Endothelial cell of umbilical vein (primary cell): Measurements from ENCODE around the gene MIA3. TPM values are rescaled to one million over a fixed set of nuclear protein-coding genes. Genes with fewer than 3 reads are reported as not detected.

Source experiments
- BruUV-seq: library from RNA; stranded (reverse); fragments of 400-500 nt; replicated peaks from 2 replicates; lab custom pipeline; 2021; lab: Mats Ljungman, UMichigan
- CTCF ChIA-PET: fragments of 300-600, 350-600 bp; sonication (Branson Sonifier 250); formaldehyde crosslinking; loops from one replicate; lab custom pipeline; 2021; ENCODE audit warnings: antibody characterized with exemption, inconsistent platforms; lab: Charles Lee
- POLR2A ChIA-PET: fragments of 300-600, 350-600 bp; sonication (Branson Sonifier 250); formaldehyde crosslinking; loops from one replicate; lab custom pipeline; 2021; ENCODE audit warnings: antibody characterized with exemption, inconsistent platforms; lab: Charles Lee
- DNase-seq: peaks from one replicate; pipeline ENCODE4 v3.0.0-alpha.2; 2011; ENCODE audit warnings: low read depth, low spot score
- FAIRE-seq: peaks from 2 replicates; lab custom pipeline; 2011; peaks lifted over from hg19 to GRCh38; lab: Jason Lieb, UNC
- H2AFZ ChIP-seq: 2 replicates; pipeline ENCODE4 v1.6.0; 2012; ENCODE audit warnings: low read depth, low read length, control low read depth, inconsistent platforms
- H3K27ac ChIP-seq: 2 replicates; pipeline ENCODE4 v1.5.1; 2011; ENCODE audit warnings: low read depth, mild to moderate bottlenecking, control low read depth, low read length, moderate library complexity; ENCODE audit not compliant: insufficient read depth
- H3K27me3 ChIP-seq, 2 experiments: 2 replicates each; pipeline versions ENCODE4 v1.6.0 to v1.6.1; 2011; ENCODE audit warnings: low read length in 2 of 2, mixed read lengths in 1 of 2; ENCODE audit not compliant: control insufficient read depth in 2 of 2, insufficient read depth in 2 of 2
- H3K36me3 ChIP-seq, 2 experiments: 2 replicates in 1 of 2; 3 replicates in 1 of 2; pipeline ENCODE4 v1.5.1; 2011; ENCODE audit warnings: low read length in 2 of 2, mild to moderate bottlenecking in 1 of 2, moderate library complexity in 1 of 2; ENCODE audit not compliant: control insufficient read depth in 2 of 2, insufficient read depth in 2 of 2; ENCODE audit errors: extremely low read depth in 1 of 2
- H3K4me1 ChIP-seq: 3 replicates; pipeline ENCODE4 v1.5.1; 2011; ENCODE audit warnings: mild to moderate bottlenecking, low read length; ENCODE audit not compliant: control insufficient read depth, insufficient read depth; ENCODE audit errors: extremely low read depth
- H3K4me2 ChIP-seq: 2 replicates; pipeline ENCODE4 v1.6.1; 2011; ENCODE audit warnings: low read length, control low read depth, mixed read lengths; ENCODE audit not compliant: insufficient read depth
- H3K4me3 ChIP-seq, 3 experiments: fragments of 200-600 bp in 1 of 3; sonication (generic), shearing (Covaris generic) in 1 of 3; replicated peaks in 1 of 3; 2 replicates each; pipeline ENCODE4 v1.5.1; 2011 to 2016; ENCODE audit warnings: control low read depth in 3 of 3, low read length in 3 of 3, mild to moderate bottlenecking in 2 of 3, inconsistent platforms in 1 of 3, low read depth in 1 of 3, moderate library complexity in 1 of 3; ENCODE audit not compliant: insufficient read depth in 1 of 3
- H3K79me2 ChIP-seq: 2 replicates; pipeline ENCODE4 v1.6.0; 2012; ENCODE audit warnings: low read length, inconsistent platforms; ENCODE audit not compliant: control insufficient read depth, insufficient read depth
- H3K9ac ChIP-seq: replicated peaks from 2 replicates; pipeline ENCODE3; 2011; ENCODE audit warnings: low read length, control low read depth; ENCODE audit not compliant: insufficient read depth; ENCODE audit errors: extremely low read depth
- H3K9me1 ChIP-seq: replicated peaks from 3 replicates; pipeline ENCODE4 v1.6.0; 2011; ENCODE audit warnings: mild to moderate bottlenecking, low read length; ENCODE audit not compliant: control insufficient read depth, insufficient read depth; ENCODE audit errors: extremely low read depth
- H3K9me3 ChIP-seq: replicated peaks from 2 replicates; pipeline ENCODE4 v1.5.1; 2012; ENCODE audit warnings: low read length, inconsistent platforms; ENCODE audit not compliant: control insufficient read depth, insufficient read depth
- H4K20me1 ChIP-seq: replicated peaks from 2 replicates; pipeline ENCODE3; 2011; ENCODE audit warnings: mild to moderate bottlenecking, low read length; ENCODE audit not compliant: control insufficient read depth, insufficient read depth; ENCODE audit errors: extremely low read depth
- CTCF ChIP-seq, 2 donors: IDR thresholded peaks; 1 replicate in 1 of 2; 2 replicates in 1 of 2; pipeline ENCODE4 v1.5.1; 2011; ENCODE audit warnings: low read length in 2 of 2, mild to moderate bottlenecking in 2 of 2, moderate library complexity in 2 of 2, control low read depth in 1 of 2, inconsistent platforms in 1 of 2, low read depth in 1 of 2; ENCODE audit not compliant: insufficient read depth in 1 of 2; ENCODE audit errors: extremely low read depth in 1 of 2
- EZH2 ChIP-seq: IDR thresholded peaks from 2 replicates; pipeline ENCODE4 v1.6.1; 2012; ENCODE audit warnings: borderline replicate concordance, low read depth, mild to moderate bottlenecking, moderate library complexity, low read length, inconsistent platforms; ENCODE audit not compliant: severe bottlenecking
- FOS ChIP-seq: IDR thresholded peaks from 2 replicates; pipeline ENCODE4 v1.6.1; 2011; ENCODE audit warnings: mild to moderate bottlenecking, low read length, moderate library complexity, borderline replicate concordance; ENCODE audit not compliant: insufficient read depth
- GATA2 ChIP-seq: IDR thresholded peaks from 2 replicates; pipeline ENCODE4 v1.7.0; 2011; ENCODE audit warnings: low read depth, mild to moderate bottlenecking, moderate library complexity, mixed read lengths, low read length; ENCODE audit not compliant: insufficient read length, insufficient read depth
- JUN ChIP-seq: IDR thresholded peaks from 2 replicates; pipeline ENCODE4 v1.6.1; 2011; ENCODE audit warnings: borderline replicate concordance, low read depth; ENCODE audit not compliant: insufficient read length, insufficient read depth
- MAX ChIP-seq: IDR thresholded peaks from 2 replicates; pipeline ENCODE4 v1.6.1; 2011; ENCODE audit not compliant: insufficient read depth, insufficient read length
- MYC ChIP-seq: IDR thresholded peaks from one replicate; pipeline ENCODE4 v1.6.1; 2011; ENCODE audit warnings: mild to moderate bottlenecking, low read depth, low read length
- POLR2A ChIP-seq: IDR thresholded peaks from 2 replicates; pipeline ENCODE4 v1.6.1; 2012; ENCODE audit warnings: low read depth, mild to moderate bottlenecking, control low read depth, low read length
- POLR2AphosphoS5 ChIP-seq: IDR thresholded peaks from 2 replicates; pipeline ENCODE4 v1.6.1; 2012; ENCODE audit warnings: low read depth, mild to moderate bottlenecking, control low read depth, low read length, moderate library complexity; ENCODE audit not compliant: insufficient read depth
- dilution Hi-C: fragments of 300-500 bp; cut with MboI; formaldehyde crosslinking; loops from one replicate; pipeline ENCODE4 v1.15.0; 2019; ENCODE audit warnings: low sequenced_read_pairs; ENCODE audit not compliant: extremely low pct_ligation_motif_present
- intact Hi-C: fragments of 100-400 bp; cut with micrococcal nuclease; formaldehyde crosslinking; loops from one replicate; pipeline ENCODE4 v1.10.0; 2022
- polyA plus RNA-seq, 4 experiments: library from polyadenylated mRNA; depleted of rRNA in 3 of 4; stranded (reverse) in 3 of 4; unstranded in 1 of 4; fragments of >200 nt; gene quantifications; 2 replicates each; pipeline versions ENCODE4 v1.2.1 to v1.2.3, GENCODE V29; 2011 to 2012; ENCODE audit warnings: missing spikeins in 1 of 4
- total RNA-seq: library from RNA; stranded (reverse); gene quantifications from 2 replicates; pipeline ENCODE4 v1.2.3, GENCODE V29; 2021

The MIA3 gene
- total and polyA plus RNA-seq, 2 donors (not counting 3 experiments of a cell fraction or from before 2014, with no cell fraction given): 63.7 to 108 TPM

DNA sequence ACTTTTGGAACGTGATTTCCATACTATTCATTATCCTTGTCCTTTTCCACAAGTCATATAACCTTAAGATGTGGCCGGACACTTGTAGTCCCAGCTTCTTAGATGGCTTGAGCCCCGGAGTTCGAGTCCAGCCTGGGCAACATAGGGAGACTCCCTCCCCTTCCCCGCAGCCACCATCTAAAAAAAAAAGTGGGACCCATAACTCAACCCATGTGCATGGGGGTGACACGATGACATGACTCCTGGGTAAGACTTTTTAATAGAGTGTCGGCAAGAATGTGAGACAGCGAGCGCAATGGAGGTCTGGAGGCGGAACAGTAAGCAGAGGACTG is 25.7 kb downstream of the MIA3 start:
- FAIRE-seq: peak; percentile 31
- Histone ChIP-seq H3K79me2 (peaks cover 11% of the 10 kb centered on the region), H3K27me3 (no peaks in the 10 kb centered on the region), H3K9me3 (no peaks in the 10 kb centered on the region), H3K4me3 (peak overlapping the region; percentile 42 to 98 (median 72)), H3K9me1 (no peaks in the 10 kb centered on the region), H3K27ac (peak overlapping the region; percentile 93), H4K20me1 (no peaks in the 10 kb centered on the region), H3K4me1 (peaks cover 13% of the 10 kb centered on the region), H2AFZ (peak overlapping the region; percentile 85), H3K4me2 (peak overlapping the region; percentile 81), H3K9ac (peak overlapping the region; percentile 94), H3K36me3 (no peaks in the 10 kb centered on the region)
- POLR2A ChIA-PET: interaction anchor here (0.6 kb wide), 1 partner anchor 179 kb away, joined by 3 read pairs; no protein-coding TSS in a partner anchor
- intact Hi-C loops: loop anchor here (5.0 kb wide), 1 partner anchor 1491 kb away; no protein-coding TSS in a partner anchor
- CTCF ChIA-PET: interaction anchor here (2.4 to 2.9 kb wide), 2 partner anchors 9 to 178 kb away, joined by 11 to 24 read pairs; no protein-coding TSS in a partner anchor
- DNase-seq: no peak
- TSS peak; percentile 99 for BruUV-seq
- TF ChIP-seq FOS (no peak), JUN (no peak), MAX (no peak), POLR2A (no peak), POLR2AphosphoS5 (no peak), MYC (no peak), CTCF (IDR thresholded peaks at IDR 0.05; ENCODE audit: extremely low read depth in 1 of 2, insufficient read depth in 1 of 2, low read depth in 1 of 2, low read length in 2 of 2) (no peak), EZH2 (no peak), GATA2 (no peak)
- dilution Hi-C loops: no loop called here
